Stimulated activated CD4-positive, alpha-beta T cell treated with anti-CD3 and anti-CD28 coated beads, TNF-alpha, amount 100 ng/mL, for 24 hours (primary cell): Measurements from ENCODE around the gene DIAPH3.

Experiments used
- DNase-seq, 3 experiments: peaks; one replicate each; pipeline ENCODE4 v3.0.0-alpha.2; 2020; ENCODE audit warnings: low read depth in 3 of 3

DIAPH3 gene

GRCh38 chr13:59877933-59878332, 285.8 kb downstream of the DIAPH3 start:
- DNase-seq: no peak

- no peak for DNase-seq
Measured at GRCh38 chr13:59874973-59875372, 288.8 kb downstream of the DIAPH3 start.

- no peak for DNase-seq
Measured at GRCh38 chr13:59873856-59874255, 289.9 kb downstream of the DIAPH3 start.

- no peak for DNase-seq
Measured at GRCh38 chr13:59873309-59873708, 290.4 kb downstream of the DIAPH3 start.

GRCh38 chr13:59867867-59868266, 295.9 kb downstream of the DIAPH3 start:
- DNase-seq: no peak

- DNase-seq: no peak
Measured at GRCh38 chr13:59865398-59865797, 298.3 kb downstream of the DIAPH3 start.

- DNase-seq: no peak
Measured at GRCh38 chr13:59863621-59864020, 300.1 kb downstream of the DIAPH3 start.

- DNase-seq: no peak
Measured at GRCh38 chr13:59861676-59862075, 302.1 kb downstream of the DIAPH3 start.

GRCh38 chr13:59856281-59856810, 307.4 kb downstream of the DIAPH3 start:
- no peak for DNase-seq

GRCh38 chr13:59846845-59847620, 316.7 kb downstream of the DIAPH3 start:
- no peak for DNase-seq

- no peak for DNase-seq
Measured at GRCh38 chr13:59843040-59843439, 320.7 kb downstream of the DIAPH3 start.

- DNase-seq: no peak
Measured at GRCh38 chr13:59842507-59842906, 321.2 kb downstream of the DIAPH3 start.

- no peak for DNase-seq
Measured at GRCh38 chr13:59839186-59839585, 324.5 kb downstream of the DIAPH3 start.

GRCh38 chr13:59837101-59837500, 326.6 kb downstream of the DIAPH3 start:
- no peak for DNase-seq

- no peak for DNase-seq
Measured at GRCh38 chr13:59835569-59835968, 328.2 kb downstream of the DIAPH3 start.

- no peak for DNase-seq
Measured at GRCh38 chr13:59834801-59835200, 328.9 kb downstream of the DIAPH3 start.

GRCh38 chr13:59829690-59830089, 334.0 kb downstream of the DIAPH3 start:
- no peak for DNase-seq

- DNase-seq: no peak
Measured at GRCh38 chr13:59823486-59823885, 340.2 kb downstream of the DIAPH3 start.

GRCh38 chr13:59809564-59809963, 354.2 kb downstream of the DIAPH3 start:
- no peak for DNase-seq

- no peak for DNase-seq
Measured at GRCh38 chr13:59806801-59807200, 356.9 kb downstream of the DIAPH3 start.

GRCh38 chr13:59801107-59801880, 362.4 kb downstream of the DIAPH3 start:
- DNase-seq: no peak

- DNase-seq: no peak
Measured at GRCh38 chr13:59793107-59793506, 370.6 kb downstream of the DIAPH3 start.

- DNase-seq: no peak
Measured at GRCh38 chr13:59790626-59791025, 373.1 kb downstream of the DIAPH3 start.
